GM12891 (cell line): ENCODE results near the gene SMTN.

ENCODE experiments used
- DNase-seq: peaks from one replicate; pipeline ENCODE4 v3.0.0; 2011; ENCODE audit warnings: low spot score; ENCODE audit not compliant: insufficient read length
- FAIRE-seq: peaks from 2 replicates; lab custom pipeline; 2011; peaks lifted over from hg19 to GRCh38; lab: Jason Lieb, UNC
- PAX5 ChIP-seq: IDR thresholded peaks from 2 replicates; pipeline ENCODE4 v1.6.1; 2011; ENCODE audit warnings: low read length, moderate library complexity, mild to moderate bottlenecking; ENCODE audit not compliant: insufficient read depth, severe bottlenecking
- POLR2A ChIP-seq: IDR thresholded peaks from 2 replicates; pipeline ENCODE4 v1.6.1; 2011; ENCODE audit warnings: low read depth, low read length, control low read depth
- POLR2AphosphoS5 ChIP-seq: IDR thresholded peaks from 2 replicates; pipeline ENCODE4 v1.6.1; 2011; ENCODE audit warnings: low read depth, low read length, control low read depth
- POU2F2 ChIP-seq: IDR thresholded peaks from 2 replicates; pipeline ENCODE4 v1.6.1; 2011; ENCODE audit warnings: low read depth, mild to moderate bottlenecking, control low read depth, low read length, moderate library complexity
- SPI1 ChIP-seq: IDR thresholded peaks from 2 replicates; pipeline ENCODE4 v1.6.1; 2011; ENCODE audit warnings: low read depth, low read length, control low read depth
- TAF1 ChIP-seq: IDR thresholded peaks from 2 replicates; pipeline ENCODE4 v1.6.1; 2011; ENCODE audit warnings: low read depth, low read length, control low read depth

SMTN gene

DNA sequence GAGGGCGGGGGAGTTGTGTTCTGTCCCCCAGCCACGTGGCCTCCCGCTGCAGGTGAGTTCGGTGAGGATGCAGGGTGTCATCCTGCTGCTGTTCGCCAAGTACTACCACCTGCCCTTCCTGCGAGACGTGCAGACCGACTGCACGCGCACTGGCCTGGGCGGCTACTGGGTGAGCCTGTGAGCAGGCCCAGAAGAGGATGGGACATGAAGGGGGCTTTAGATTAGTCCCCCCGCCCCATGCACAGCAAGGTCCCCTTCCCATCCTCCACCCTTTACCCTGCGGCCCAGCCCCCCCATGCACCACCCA, 45.7 kb downstream of the SMTN start:
- FAIRE-seq (no peak), DNase-seq (no peak)
- TF ChIP-seq POLR2AphosphoS5 (no peak), POLR2A (no peak), PAX5 (no peak), POU2F2 (no peak), SPI1 (no peak), TAF1 (no peak)

DNA sequence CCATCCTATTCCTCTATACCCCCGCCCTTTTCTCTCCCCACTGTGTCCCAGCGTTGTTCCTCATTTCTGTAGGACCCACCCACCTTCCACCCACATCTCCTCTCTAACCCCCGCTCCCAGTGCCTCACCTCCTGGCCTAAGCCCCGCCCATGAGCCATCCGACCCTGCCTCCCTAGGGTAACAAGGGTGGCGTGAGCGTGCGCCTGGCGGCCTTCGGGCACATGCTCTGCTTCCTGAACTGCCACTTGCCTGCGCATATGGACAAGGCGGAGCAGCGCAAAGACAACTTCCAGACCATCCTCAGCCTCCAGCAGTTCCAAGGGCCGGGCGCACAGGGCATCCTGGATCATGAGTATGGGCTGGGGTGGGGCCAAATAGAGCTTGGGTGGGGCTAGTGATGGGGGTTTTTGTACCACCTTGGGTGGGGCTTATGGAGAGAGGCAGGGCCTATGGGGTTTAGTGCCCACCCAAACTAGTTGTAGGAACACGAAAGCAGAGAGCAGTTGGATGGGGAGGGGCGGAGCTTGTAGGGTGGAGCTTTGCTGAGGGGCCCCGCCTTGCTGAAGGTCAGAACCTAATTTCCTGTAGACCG, 46.2 kb downstream of the SMTN start:
- TF ChIP-seq SPI1 (no peak), POLR2A (no peak), POU2F2 (no peak)
- FAIRE-seq (no peak), DNase-seq (no peak)

DNA sequence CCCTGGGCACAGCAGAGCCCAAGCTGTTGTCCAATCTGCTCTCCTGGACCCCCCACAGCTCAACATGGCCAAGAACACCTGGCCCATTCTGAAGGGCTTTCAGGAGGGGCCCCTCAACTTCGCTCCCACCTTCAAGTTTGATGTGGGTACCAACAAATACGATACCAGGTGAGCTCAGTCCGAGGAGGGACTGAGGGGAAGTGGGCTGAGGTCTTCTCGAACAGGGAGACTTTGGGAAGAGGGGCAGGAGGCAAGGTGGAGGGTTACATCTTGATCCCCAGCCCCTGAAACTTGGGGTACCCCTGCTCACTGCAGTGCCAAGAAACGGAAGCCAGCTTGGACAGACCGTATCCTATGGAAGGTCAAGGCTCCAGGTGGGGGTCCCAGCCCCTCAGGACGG, 47.0 kb downstream of the SMTN start:
- FAIRE-seq (no peak), DNase-seq (peak; percentile 6)
- TF ChIP-seq POU2F2, result no peak
- TF ChIP-seq PAX5, result no peak
- no peak for TF ChIP-seq SPI1
- TF ChIP-seq TAF1, result no peak
- no peak for TF ChIP-seq POLR2AphosphoS5
- TF ChIP-seq POLR2A, result no peak

DNA sequence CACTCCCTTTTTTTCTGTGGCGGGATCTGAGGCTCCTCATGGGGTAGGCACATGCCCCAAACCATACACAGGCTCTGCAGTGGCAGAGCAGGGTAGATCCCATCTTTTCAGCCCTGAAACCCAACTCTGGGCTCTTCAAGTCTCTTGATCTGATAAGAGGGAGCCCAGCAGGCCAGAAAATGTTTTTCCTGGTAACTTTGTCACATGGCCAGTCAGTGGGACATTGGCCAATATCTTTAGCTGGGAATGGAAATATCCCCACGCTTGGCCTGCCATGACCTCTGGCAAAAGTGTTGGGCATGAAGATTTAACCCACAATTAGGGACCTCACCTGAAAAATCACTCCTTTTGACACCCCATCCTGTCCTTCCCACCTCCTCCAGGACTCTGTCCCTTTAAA, 49.8 kb downstream of the SMTN start:
- TF ChIP-seq SPI1 (no peak), POLR2A (no peak), TAF1 (no peak), POLR2AphosphoS5 (no peak), PAX5 (no peak), POU2F2 (no peak)
- DNase-seq (no peak), FAIRE-seq (no peak)

DNA sequence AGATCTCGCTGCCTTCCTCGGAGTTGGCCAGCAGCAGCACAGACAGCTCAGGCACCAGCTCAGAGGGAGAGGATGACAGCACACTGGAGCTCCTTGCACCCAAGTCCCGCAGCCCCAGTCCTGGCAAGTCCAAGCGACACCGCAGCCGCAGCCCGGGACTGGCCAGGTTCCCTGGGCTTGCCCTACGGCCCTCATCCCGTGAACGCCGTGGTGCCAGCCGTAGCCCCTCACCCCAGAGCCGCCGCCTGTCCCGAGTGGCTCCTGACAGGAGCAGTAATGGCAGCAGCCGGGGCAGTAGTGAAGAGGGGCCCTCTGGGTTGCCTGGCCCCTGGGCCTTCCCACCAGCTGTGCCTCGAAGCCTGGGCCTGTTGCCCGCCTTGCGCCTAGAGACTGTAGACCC, 52.8 kb downstream of the SMTN start:
- DNase-seq, result no peak
- no peak for TF ChIP-seq POLR2A
- TF ChIP-seq SPI1, result no peak
- no peak for TF ChIP-seq POLR2AphosphoS5
- no peak for TF ChIP-seq TAF1
- TF ChIP-seq PAX5, result no peak
- no peak for TF ChIP-seq POU2F2
- FAIRE-seq, result no peak

DNA sequence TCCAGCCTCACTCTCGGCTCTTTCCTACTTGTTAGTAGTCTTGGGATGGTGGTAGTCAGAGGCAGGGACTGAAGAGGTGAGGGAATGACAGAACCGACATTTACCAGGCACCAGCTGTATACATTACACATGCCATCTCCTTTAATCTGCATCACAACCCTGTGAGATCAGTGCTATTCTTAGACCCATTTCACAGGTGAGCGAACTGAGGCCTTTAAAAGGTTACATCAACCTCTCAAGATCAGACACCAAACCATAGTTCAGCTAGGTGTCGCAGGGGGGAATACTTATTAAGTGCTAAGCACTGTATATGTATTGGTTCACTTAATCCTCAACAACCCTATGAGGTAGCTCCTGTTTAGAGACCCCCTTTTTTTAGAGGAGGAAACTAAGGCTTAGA, 53.6 kb downstream of the SMTN start:
- TF ChIP-seq POLR2A, result no peak
- TF ChIP-seq POLR2AphosphoS5, result no peak
- no peak for TF ChIP-seq SPI1
- no peak for TF ChIP-seq TAF1
- TF ChIP-seq PAX5, result no peak
- no peak for TF ChIP-seq POU2F2
- no peak for FAIRE-seq
- no peak for DNase-seq

DNA sequence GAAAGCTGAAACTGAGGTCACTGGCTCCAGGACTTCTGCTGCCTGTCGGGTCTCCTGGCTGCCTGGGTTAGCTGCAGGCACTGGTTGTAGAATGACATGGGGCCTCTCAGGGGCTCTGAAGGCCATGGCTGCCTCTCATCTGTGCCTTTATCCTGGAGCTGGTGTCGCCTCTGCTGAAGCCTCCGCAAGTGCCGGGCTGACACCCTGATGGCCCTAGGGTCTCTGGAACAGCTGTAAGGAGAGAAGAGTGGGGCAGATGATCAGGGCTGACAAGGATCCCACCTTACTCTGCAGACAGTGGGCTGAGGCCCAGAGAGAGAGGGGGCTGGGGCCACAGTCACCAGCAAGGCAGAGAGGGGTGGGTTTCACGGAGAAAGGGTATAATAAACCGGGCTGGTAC, 54.6 kb downstream of the SMTN start:
- FAIRE-seq (no peak), DNase-seq (no peak)
- TF ChIP-seq TAF1 (no peak), POLR2AphosphoS5 (no peak), SPI1 (no peak), POU2F2 (no peak), POLR2A (no peak), PAX5 (no peak)

DNA sequence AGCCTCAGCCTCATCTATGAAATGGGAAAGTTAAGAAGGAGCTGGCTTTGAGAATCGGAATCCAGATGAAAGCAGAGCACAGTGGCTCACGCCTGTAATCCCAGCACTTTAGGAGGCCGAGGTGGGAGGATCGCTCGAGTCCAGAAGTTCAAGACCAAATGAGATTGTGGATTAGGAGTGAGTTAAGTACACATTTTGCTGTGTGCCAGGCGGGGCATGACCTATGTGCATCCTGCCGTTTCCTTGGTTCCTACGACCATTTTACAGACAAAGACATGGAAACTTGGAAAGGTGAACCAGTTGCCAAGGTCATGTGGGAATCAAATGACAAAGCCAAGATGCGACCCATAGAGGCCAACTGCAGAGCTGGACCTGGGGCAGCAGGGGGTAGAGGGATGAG, 55.0 kb downstream of the SMTN start:
- TF ChIP-seq SPI1, result no peak
- no peak for TF ChIP-seq PAX5
- TF ChIP-seq TAF1, result no peak
- no peak for TF ChIP-seq POLR2AphosphoS5
- TF ChIP-seq POU2F2, result no peak
- no peak for TF ChIP-seq POLR2A

DNA sequence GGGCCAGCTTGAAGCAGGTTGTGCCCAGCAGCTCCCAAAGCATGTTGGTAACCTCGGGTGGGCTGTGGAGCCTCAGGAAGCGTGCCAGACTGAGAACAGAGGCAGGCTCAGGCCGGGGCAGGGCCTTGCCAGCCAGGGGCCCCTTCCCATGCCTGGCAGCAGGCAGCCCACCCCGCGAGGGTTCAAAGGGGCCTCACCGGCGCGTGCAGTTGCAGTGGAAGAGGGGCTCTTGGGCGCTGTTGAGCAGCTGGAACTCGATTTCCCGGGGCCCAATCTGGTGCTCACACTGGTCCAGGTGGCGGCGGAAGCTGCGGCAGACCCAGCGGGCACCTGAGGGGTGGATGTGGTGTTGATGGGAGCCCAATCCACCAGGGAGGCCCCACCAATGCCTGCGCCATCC, 55.6 kb downstream of the SMTN start:
- TF ChIP-seq SPI1 (no peak), TAF1 (no peak), PAX5 (no peak), POU2F2 (no peak), POLR2A (no peak), POLR2AphosphoS5 (no peak)
- no peak for FAIRE-seq
- DNase-seq, result no peak

More for the DNA sequence above, 55.0 kb downstream of the SMTN start:
- FAIRE-seq (no peak), DNase-seq (no peak)

DNA sequence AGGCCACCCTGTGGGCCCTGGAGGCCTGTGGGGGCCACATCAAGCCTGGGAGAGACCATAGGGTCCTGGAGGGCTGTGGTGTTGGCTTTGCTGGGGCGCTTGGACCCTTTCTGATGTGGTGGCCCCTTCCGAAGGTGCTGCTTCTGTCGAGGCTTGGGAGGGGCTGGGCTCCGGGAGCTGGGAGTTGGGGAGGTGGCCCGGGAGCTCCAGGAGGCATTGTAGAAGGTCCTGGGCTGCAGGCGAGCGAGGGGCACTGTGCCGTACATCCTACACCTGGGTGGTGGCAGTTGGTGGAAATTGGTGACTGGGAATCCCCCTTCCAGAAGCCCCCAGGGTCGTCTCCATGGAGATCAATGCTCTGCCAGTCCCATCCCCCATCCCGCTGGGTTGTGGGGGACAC, 56.6 kb downstream of the SMTN start:
- DNase-seq (no peak), FAIRE-seq (no peak)
- TF ChIP-seq POU2F2 (no peak), TAF1 (no peak), PAX5 (no peak), SPI1 (no peak), POLR2AphosphoS5 (no peak), POLR2A (no peak)

DNA sequence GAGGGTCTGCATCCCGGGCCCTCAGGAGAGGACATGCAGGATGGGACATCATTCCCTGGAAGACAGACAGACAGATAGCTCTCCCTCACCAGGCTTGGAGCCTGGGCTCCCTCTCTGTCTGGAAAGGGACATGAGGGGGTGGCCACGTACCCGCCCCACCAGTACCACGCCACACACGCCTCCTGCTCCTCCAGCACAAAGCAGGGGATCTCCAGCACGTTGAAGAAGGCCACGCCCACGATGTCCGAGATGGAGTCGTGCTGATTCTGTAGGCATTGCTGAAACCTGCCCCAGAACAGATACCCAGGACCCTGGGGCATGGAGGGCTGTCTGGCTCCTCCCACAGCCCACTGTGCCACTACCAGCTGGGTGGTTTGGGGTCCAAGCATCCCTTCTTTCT, 57.0 kb downstream of the SMTN start:
- DNase-seq (no peak), FAIRE-seq (no peak)
- no peak for TF ChIP-seq POLR2A
- TF ChIP-seq POU2F2, result no peak
- no peak for TF ChIP-seq TAF1
- no peak for TF ChIP-seq POLR2AphosphoS5
- no peak for TF ChIP-seq SPI1
- no peak for TF ChIP-seq PAX5
